ENCODE results near the gene ZBTB3. TPM values are rescaled to one million over a fixed set of nuclear protein-coding genes. Genes with fewer than 3 reads are reported as not detected.

The ZBTB3 gene
- total RNA-seq, 1 donor from 2014 or later, result 12.7 TPM

GRCh38 chr11:62787005-62787759 lies 33.2 kb upstream of the ZBTB3 start, which contains the start of gene TMEM179B:
Gene TMEM179B (plus strand): TSS chr11:62787402. CDS start chr11:62787432, 30 bp downstream.
- Mint-ChIP-seq H3K9me3 (ENCODE audit: unreplicated experiment) (no peaks in the 10 kb centered on the region), H3K36me3 (ENCODE audit: low read depth, unreplicated experiment) (peaks cover 24% of the 10 kb centered on the region), H3K27ac (ENCODE audit: unreplicated experiment) (peak within 1 kb of the TSS; percentile 89), H3K4me3 (ENCODE audit: unreplicated experiment) (peak within 1 kb of the TSS; percentile 93), H3K27me3 (ENCODE audit: unreplicated experiment) (peaks cover 8% of the 10 kb centered on the region), H3K4me1 (ENCODE audit: unreplicated experiment) (peaks cover 20% of the 10 kb centered on the region)
- DNase-seq (ENCODE audit: low spot score), result peak; percentile 91
- TF ChIP-seq CTCF (IDR thresholded peaks at IDR 0.05; ENCODE audit: unreplicated experiment), result peak; percentile 9

GRCh38 chr11:62786318-62787004 lies 32.5 kb upstream of the ZBTB3 start:
- H3K4me3 Mint-ChIP-seq (ENCODE audit: unreplicated experiment), result peak overlapping the region; percentile 83
- H3K9me3 Mint-ChIP-seq (ENCODE audit: unreplicated experiment), result no peaks in the 10 kb centered on the region
- TF ChIP-seq CTCF (IDR thresholded peaks at IDR 0.05; ENCODE audit: unreplicated experiment), result peak; percentile 99
- DNase-seq (ENCODE audit: low spot score), result peak; percentile 95
- peak overlapping the region; percentile 24 for H3K27ac Mint-ChIP-seq (ENCODE audit: unreplicated experiment)
- H3K36me3 Mint-ChIP-seq (ENCODE audit: low read depth, unreplicated experiment), result peaks cover 24% of the 10 kb centered on the region
- peaks cover 16% of the 10 kb centered on the region for H3K4me1 Mint-ChIP-seq (ENCODE audit: unreplicated experiment)
- H3K27me3 Mint-ChIP-seq (ENCODE audit: unreplicated experiment), result peaks cover 5% of the 10 kb centered on the region

GRCh38 chr11:62782753-62783152 lies 28.8 kb upstream of the ZBTB3 start:
- peak overlapping the region; percentile 31 for H3K27ac Mint-ChIP-seq (ENCODE audit: unreplicated experiment)
- H3K4me1 Mint-ChIP-seq (ENCODE audit: unreplicated experiment), result peaks cover 4% of the 10 kb centered on the region
- H3K4me3 Mint-ChIP-seq (ENCODE audit: unreplicated experiment), result peak overlapping the region; percentile 68
- DNase-seq (ENCODE audit: low spot score), result no peak
- H3K27me3 Mint-ChIP-seq (ENCODE audit: unreplicated experiment), result peaks cover 3% of the 10 kb centered on the region
- peaks cover 8% of the 10 kb centered on the region for H3K36me3 Mint-ChIP-seq (ENCODE audit: low read depth, unreplicated experiment)
- H3K9me3 Mint-ChIP-seq (ENCODE audit: unreplicated experiment), result no peaks in the 10 kb centered on the region
- TF ChIP-seq CTCF (IDR thresholded peaks at IDR 0.05; ENCODE audit: unreplicated experiment), result no peak

GRCh38 chr11:62778441-62778840 lies 24.5 kb upstream of the ZBTB3 start:
- H3K9me3 Mint-ChIP-seq (ENCODE audit: unreplicated experiment), result no peaks in the 10 kb centered on the region
- H3K4me3 Mint-ChIP-seq (ENCODE audit: unreplicated experiment), result peak overlapping the region; percentile 21
- DNase-seq (ENCODE audit: low spot score), result no peak
- H3K36me3 Mint-ChIP-seq (ENCODE audit: low read depth, unreplicated experiment), result peaks cover 26% of the 10 kb centered on the region
- no peaks in the 10 kb centered on the region for H3K4me1 Mint-ChIP-seq (ENCODE audit: unreplicated experiment)
- peaks cover 3% of the 10 kb centered on the region for H3K27me3 Mint-ChIP-seq (ENCODE audit: unreplicated experiment)
- H3K27ac Mint-ChIP-seq (ENCODE audit: unreplicated experiment), result no peak overlapping the region
- TF ChIP-seq CTCF (IDR thresholded peaks at IDR 0.05; ENCODE audit: unreplicated experiment), result no peak

- TF ChIP-seq CTCF (IDR thresholded peaks at IDR 0.05; ENCODE audit: unreplicated experiment), result no peak
- H3K4me1 Mint-ChIP-seq (ENCODE audit: unreplicated experiment), result no peaks in the 10 kb centered on the region
- no peak overlapping the region for H3K27ac Mint-ChIP-seq (ENCODE audit: unreplicated experiment)
- no peaks in the 10 kb centered on the region for H3K9me3 Mint-ChIP-seq (ENCODE audit: unreplicated experiment)
- peaks cover 18% of the 10 kb centered on the region for H3K36me3 Mint-ChIP-seq (ENCODE audit: low read depth, unreplicated experiment)
- H3K4me3 Mint-ChIP-seq (ENCODE audit: unreplicated experiment), result peak overlapping the region; percentile 26
- peaks cover 3% of the 10 kb centered on the region for H3K27me3 Mint-ChIP-seq (ENCODE audit: unreplicated experiment)
- DNase-seq (ENCODE audit: low spot score), result no peak
These were observed 23.4 kb upstream of the ZBTB3 start for GRCh38 chr11:62777389-62777788.
